HG03342 (cell line): ENCODE measurements around the gene SDF2L1.

ENCODE experiments used
- ATAC-seq: cut with Tn5 transposase; IDR thresholded peaks from one replicate; pipeline ENCODE4 v1.9.1; 2021; ENCODE audit warnings: mild to moderate bottlenecking, moderate library complexity; ENCODE audit not compliant: unreplicated experiment

Gene SDF2L1

DNA sequence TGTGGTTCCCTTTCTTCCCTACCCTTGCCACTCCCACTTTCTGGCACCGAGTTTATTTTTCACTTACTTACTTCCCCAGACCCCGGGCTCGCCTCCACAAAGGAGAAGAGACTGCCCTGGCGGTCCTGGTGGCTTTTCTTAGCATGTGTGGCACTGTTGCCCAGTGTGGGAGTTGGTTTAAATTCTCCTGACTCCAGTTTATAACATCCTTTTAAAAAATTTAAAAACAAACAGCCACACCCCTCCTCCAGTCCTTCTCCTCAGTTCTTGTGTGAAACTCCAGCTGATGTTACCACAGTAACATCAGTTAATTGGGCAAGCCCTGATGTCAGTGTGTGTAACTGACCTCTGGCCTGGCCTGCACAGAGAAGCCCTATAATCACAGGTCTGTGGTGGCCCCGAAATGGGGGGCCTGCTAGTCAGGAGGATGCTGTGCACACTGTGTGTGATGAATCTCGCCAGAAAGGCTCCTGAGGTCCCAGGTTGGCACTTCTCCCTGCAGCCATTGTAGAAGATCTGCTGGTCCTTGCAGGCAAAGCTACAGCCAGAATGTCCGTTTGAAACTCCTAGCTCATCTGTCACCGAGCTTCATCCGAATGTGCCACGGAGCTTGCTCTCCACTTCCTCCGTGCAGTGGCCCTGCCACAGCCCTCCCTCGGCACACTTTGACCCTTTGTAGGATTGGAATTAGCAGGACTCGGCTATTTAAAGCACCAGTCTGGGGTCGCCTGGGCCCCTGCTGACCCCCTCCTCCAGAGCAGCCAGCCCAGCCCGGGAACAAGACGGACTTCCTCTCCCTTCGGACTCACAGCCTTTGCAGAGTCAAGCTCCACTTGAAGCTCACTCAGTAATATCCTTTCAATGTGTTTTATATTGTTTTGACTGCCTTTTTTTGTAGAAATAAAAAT lies 19.8 kb upstream of the SDF2L1 start:
- no peak for ATAC-seq

DNA sequence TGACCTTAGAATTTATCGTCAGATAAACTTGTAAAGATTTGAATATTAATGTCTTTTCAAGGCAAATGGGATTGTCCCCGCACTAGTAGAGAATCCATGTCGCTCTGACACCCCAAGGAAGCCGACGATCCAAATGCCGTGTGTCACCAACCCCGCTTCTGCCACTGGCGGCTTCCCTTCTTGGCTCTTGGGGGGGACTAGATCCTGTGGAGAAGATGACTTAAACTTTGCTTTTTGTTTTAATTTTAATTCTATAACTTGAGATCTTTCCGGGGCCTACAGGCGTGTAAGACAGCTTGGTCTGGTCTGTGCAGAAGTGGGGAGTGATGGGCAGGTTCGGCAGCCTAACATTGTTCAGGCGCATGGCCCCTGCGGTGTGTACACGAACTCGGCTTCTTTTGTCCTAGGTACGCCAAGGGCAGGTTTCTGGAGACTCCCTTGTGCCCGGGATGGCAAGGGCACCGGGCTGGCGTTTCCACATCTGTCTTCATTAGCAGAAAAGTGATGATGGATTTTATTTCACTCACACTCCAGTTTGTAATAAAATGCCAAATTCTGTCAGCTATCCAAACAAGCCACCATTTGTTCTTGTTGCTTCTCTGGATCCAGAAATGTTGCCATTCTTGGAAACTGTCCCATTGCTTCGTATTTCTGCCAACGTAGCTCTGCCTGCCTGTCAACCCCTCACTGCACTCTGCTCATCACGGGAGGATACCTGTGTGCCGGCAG lies 19.0 kb upstream of the SDF2L1 start:
- no peak for ATAC-seq

DNA sequence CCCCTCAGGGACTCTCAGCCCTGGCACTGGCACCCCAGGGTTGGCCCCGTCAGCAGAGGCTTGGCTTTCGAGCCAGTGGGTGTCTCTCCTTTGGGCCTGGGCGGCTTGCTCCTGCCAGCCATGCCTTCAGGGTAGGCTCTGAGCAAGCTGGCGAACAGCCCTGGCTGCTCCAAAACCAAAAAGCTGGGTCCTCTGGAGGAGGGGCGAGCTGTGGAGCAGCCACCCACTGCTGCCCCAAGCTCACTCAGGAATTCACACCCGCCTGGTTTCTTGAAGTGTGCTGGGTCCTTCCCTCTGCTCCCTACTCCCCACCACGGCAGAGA lies 18.5 kb upstream of the SDF2L1 start:
- ATAC-seq, result no peak

DNA sequence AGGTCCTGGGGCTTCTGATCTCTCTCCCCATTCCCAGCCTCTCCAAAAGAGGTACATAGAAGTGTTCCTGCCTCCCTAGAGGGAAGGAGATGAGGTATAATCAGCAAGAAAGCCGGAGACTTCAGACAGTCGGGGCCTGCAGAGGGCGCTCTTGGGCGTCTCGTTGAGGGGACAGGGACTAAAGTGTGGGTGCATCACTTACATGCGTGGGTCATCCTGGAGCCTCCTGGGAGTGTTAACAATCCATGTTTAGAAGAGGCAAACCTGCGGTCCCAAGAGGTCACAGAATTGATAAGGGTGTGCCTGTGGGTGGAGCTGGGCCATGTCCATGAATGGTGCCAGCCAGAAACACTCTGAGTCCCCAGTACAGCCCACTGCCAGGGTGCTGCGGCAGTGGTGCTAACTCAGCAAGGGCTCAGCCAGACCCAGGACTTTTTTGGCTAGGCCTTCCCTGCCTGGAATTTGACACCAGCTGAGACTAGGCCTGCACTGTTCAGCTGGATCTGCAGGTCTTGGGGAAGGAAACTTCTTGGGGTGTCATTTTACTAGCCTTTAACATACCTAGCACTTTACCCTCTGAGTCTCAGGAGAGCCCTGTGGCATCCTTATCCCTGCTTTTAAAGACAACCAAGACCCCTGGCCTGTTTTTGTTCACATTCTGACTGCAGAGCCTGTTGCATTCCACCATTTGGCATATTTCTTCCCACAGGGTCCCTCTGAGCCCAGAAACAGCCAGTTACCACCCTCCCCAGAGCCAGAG lies 17.8 kb upstream of the SDF2L1 start:
- ATAC-seq, result no peak

DNA sequence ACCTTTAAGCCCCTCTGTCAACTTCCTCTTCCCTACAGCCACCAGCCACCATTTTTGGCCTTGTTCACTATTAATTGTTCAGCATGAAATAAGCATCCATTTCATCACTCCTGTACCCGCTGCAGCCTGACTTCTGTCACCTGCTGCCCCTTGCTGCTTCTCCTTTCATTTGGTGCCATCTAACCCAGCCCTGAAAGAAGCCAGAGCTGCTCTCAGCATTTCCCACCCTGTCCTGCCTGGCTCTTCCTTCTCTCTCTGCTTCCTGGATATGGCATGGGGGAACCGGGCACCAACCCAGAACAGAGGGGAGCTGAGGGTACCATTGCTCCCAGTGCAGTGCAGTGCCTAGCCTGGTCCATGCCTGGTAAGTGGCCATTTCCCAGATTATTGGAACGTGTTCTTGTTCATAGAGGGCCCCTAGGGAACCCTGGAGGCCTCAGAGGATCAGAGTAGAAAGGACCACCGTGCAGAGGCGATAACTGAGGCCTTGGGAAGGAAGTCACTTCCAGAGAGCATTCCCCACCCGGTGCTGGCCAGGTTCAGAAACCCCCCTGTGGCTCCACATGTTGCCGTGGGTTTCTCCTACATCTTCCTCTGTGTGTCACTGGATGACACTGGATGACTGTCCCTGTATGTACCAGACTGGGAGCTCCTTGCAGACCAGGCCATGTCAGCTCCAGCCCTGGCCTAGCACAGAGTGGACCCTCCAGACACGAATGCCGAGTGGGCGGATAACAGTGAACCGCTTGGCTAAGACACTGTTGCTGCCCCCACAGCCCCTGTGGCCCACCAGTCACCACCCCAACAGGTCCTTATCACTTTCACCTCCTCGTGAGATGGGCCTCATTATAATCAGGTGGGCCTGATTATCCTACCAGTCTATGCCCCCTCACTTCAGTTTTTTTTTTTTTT lies 17.0 kb upstream of the SDF2L1 start:
- no peak for ATAC-seq

DNA sequence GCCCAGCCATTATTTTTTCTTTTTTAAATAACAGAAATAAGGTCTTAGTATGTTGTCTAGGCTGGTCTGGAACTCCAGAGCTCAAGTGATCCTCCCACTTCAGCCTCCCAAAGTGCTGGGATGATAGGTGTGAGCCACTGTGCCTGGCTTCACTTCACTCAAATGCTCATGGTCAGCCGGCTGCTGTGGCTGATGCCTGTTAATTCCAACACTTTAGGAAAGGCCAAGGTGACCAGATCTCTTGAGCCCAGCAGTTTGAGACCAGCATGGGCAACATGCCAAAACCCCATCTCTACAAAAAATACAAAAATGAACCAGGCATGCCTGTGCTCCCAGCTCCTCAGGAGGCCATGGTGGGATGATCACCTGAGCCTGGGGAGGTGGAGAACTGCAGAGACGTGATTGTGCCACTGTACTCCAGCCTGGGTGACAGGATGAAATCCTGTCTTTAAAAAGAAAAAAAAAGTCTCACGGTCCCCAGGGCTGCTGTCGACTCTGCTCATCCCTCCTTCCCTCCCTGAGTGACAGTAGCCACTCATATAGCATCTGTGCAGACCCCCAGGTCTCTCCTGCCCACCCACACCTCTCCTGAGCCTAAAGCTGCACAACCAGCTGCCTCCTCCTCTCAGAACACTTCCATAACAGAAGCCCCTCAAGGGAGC lies 15.9 kb upstream of the SDF2L1 start:
- no peak for ATAC-seq

GRCh38 chr22:21626735-21627469 lies 15.2 kb upstream of the SDF2L1 start:
- no peak for ATAC-seq

DNA sequence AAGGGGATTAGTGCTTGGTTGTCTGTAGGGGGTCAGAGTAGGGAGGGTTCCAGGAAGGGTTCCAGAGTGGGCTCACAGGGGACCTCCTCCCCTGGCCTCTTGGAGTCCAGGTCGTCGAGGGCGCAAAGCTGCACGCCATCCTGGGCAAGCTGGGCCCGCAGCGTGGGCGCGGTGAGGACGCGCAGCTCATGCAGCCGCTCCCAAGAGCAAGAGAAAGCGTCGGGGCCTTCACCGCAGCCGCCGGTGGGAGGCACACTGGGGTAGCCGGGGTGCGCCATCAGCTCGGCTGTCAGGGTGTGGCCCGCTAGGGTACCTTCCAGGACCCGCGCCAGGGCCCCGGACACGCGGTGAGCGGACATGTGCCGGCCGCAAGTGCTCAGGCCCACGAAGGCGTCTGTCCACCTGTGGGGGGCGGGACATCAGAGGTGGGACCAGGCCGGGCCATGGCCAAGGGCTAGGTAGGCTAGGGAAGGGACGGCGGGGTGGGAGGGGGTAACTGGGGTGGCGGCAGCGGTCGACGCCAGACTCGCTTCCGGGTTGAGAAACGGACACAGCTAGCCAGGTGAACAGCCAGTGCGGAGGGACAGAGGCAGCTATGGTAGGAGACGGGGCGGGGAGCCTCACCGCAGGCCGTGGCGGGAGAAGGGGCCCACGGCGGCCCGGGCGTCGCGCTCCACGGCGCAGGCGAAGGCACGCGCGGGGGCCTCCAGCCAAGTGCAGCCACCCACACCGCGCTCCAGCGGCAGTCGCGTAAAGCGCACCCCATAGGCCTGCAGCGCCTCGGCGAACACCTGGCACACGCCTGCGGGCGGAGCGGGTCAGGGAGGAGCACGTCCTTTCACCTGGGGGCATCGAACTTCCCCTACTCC lies 13.5 kb upstream of the SDF2L1 start:
- ATAC-seq, result no peak

DNA sequence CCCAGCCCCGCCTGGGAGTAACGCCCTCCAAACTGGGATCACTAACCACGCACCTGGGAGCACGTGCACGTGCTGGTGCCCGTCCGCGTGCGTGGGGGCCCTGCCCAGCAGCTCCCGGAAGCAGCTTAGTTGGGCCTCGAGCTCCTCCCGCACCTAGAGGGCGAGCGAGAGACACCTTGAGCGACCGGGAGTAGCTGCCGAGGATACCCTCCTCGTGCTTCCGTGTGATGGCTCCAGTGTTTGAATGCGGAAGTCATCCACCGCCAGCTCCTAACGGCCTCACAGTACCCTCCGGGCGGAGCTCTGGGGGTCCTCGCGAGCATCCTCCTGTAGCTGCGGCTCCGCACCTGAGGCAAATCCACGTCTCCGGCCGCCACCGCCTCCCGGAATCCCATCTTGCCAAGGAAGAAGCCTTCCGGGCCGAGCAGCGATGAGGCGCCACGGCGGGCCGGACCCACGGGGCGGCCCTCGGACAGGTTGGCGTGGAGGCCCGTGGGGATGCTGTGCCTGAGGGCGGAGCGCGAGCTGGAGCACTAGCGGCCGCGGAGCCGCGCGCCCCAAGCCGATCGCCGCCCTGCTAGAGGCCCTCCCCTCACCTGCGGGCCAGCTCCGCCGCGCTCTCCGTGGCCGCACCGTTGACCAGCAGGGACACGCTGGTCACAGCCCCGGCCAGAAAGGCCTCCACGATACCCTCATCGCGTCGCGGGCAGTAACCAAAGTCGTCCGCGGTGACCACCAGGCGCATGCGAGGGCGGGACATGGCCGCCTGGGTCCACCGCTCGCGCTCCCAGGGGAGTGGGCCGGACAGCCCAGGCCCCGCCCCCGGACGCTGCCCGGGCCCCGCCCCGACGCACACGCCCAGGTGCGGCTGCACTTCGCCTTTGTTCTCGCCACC lies 12.6 kb upstream of the SDF2L1 start, which contains the start of gene YDJC:
TSS of gene YDJC (minus strand) at position 768 of the 895 bp plus-strand sequence. CDS start at position 760, 8 bp downstream.
- ATAC-seq, result peak; percentile 74

DNA sequence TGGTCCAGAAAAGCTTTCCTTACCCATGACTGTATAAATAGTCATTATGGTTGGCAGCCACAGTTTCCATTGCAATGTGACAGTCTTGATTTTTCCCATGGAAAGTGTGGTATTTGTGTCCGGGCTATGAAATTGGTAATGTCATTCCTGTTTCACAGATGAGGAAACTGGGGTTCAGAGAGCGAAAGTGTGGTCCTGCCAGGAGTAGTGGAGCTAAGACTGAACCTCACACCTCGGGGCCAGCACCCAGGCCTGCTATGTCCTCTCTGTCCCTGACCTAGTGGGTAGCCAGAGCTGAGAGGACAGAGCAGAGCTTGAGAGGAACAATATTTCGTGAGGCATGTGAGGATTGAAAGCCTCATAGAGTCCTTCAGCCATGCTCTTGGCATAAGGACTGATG lies 11.1 kb upstream of the SDF2L1 start:
- ATAC-seq, result no peak

GRCh38 chr22:21632237-21632895 lies 9.7 kb upstream of the SDF2L1 start, which contains the start of gene CCDC116:
CCDC116 (plus strand) TSS chr22:21632760; CDS start chr22:21633182, 422 bp downstream.
- ATAC-seq, result no peak

GRCh38 chr22:21632931-21633330 lies 9.2 kb upstream of the SDF2L1 start:
- no peak for ATAC-seq

- ATAC-seq, result no peak
Measured at GRCh38 chr22:21633481-21633880, 8.6 kb upstream of the SDF2L1 start.

- ATAC-seq, result no peak
Measured at GRCh38 chr22:21634081-21634480, 8.0 kb upstream of the SDF2L1 start.

DNA sequence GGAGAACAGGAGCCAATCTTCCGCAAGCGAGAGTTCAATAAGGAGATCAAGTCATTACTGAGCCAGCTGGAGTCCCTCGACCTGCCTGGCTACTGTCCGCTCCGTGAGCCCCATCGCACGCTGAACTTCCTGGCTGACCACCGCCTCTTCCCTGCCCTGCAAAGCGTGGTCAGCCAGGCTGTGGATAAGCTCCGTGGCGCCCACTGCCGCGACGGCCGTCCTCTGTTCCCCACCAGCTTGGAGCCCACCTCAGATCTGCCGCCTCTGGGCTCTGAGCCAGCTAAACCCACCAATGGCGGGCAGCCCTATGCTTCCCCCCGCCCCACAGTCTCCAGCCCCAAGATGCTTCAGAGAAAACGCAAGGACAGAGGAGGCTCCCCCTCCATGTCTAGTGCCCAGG lies 7.3 kb upstream of the SDF2L1 start:
- no peak for ATAC-seq

DNA sequence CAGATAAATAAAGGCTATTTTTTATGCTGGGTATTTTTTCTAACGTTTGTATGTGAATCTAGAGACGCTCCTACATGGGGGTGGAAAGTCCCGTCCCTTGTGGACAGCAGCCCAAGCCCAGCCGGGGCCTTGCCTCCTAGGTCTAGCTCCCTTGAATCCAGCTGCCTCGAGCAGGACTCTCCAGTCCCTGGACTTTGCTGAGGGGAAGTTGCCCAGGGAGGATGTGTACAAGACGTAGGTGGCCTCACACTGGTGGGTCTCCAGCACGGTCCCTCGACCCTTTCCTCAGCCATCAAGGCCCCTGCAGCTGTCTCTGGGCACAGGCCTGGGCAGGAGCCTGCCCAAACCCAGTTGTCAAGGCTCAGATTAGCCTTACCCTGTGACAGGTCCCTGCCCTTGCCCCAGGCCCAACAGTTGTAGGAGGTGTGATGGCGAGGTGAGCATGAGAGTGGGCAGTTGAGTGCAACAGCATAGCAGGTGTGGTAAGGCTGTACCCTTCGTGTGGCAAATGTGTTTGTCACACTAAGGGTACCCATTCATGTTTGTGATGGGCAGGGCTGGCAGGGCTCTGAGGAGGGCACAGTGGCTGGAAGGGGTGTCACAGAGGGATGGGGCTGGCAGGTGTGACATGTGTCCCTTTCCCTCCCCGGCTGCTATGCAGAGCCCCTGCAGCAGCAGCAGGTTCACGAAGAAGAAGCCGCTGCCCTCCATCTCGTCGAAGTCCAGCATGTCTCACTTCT lies 6.2 kb upstream of the SDF2L1 start:
- ATAC-seq, result no peak
